GM19238 (cell line): ENCODE measurements around the gene TUBB4B.
A peak's percentile ranks its signal among the peaks of the same experiment; 100 is the strongest.

Experiments used
- DNase-seq: peaks from one replicate; pipeline ENCODE4 v3.0.0; 2011; ENCODE audit warnings: low spot score; ENCODE audit not compliant: insufficient read length

Gene TUBB4B

DNA sequence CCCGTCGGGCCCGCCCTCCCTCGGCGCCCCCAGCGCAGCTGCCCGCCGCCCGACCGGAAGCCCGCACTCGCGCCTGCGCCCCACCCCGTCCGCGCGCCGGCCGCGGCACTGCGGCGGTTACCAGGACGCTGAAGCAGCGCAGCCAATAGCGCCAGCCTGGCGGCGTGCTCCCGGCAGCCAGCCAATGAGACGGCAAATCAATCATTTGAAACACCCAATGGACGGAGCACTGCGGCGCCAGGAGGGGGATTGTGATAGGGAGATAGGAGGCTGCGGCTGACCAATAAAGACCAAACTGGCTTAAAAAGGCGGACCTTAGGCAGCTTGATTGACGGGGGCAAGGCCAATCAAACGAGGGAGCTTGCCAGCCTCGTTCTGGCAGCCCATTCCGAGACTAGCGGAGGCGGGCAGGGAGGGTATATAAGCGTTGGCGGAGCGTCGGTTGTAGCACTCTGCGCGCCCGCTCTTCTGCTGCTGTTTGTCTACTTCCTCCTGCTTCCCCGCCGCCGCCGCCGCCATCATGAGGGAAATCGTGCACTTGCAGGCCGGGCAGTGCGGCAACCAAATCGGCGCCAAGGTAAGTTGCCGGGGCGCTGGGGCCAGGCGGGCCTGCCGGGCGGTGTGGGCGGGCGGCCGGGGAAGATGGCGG is at the start of gene TUBB4B:
Gene TUBB4B (plus strand): TSS at position 447 of the 649 bp plus-strand sequence. CDS start 74 bp downstream, at position 521.
- peak; percentile 100 for DNase-seq

DNA sequence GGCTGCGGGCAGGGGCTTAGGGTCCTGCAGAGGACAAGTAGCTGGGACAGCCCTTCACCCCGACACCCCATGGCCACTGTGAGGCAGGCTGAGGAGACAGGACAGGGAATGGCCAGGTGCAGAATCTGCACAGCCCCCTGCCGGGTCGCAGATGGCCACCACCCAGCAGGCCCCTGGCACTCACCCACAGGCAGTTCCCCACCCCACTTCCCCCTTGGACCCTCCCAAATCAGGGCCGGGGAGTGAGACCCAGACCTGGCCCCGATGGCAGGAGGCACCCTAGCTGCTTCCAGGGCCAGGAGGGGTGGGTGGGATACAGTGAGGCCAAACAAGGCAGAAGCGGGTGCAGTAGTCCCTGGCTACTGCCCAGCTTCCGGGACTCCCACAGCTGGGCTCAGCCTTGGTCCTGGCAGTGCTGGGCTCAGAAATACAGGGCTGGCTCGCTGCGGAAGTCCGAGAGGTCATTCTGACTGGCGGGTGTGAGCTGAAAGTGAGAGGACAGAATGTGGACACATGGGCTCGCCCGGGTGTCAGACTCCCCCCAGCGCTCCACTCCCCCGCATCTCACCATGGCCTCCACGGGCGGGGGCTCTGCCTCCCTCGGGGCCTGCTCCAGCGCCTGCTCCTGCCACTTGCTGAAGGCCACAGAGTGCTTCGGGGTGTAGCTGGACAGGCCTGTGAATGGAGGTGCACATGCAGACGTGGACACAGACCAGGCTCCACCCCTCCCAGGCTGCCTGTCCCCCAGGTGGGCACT is 49.2 kb upstream of the TUBB4B start:
- DNase-seq = no peak

GRCh38 chr9:137192448-137192780 is 48.7 kb upstream of the TUBB4B start:
- DNase-seq = no peak

DNA sequence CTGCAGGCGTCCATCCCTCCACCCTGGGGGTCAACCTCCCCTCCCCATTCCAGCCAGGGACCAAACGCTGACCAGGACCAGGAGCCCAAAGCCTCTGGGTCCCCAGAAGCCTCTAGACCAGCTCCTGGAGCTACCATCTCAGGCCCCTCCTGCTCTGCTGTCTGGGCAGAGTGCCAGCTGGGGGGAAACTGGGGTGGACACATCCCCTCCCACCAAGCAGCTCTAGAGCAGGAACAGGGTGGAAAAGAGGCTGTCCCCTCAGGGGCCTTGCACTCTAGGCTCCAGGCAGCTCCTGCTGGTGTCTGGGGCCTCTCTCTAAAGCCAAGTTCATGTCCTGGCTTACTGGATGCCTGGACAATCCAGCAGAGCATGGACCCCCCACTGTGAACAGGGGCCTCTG is 48.2 kb upstream of the TUBB4B start:
- DNase-seq = no peak

GRCh38 chr9:137193771-137194170 is 47.3 kb upstream of the TUBB4B start:
- DNase-seq = no peak

- no peak for DNase-seq
These were observed 46.7 kb upstream of the TUBB4B start for GRCh38 chr9:137194388-137194787.

GRCh38 chr9:137194909-137195308 is 46.2 kb upstream of the TUBB4B start:
- DNase-seq = no peak

GRCh38 chr9:137195525-137196220 is 45.4 kb upstream of the TUBB4B start:
- no peak for DNase-seq

DNA sequence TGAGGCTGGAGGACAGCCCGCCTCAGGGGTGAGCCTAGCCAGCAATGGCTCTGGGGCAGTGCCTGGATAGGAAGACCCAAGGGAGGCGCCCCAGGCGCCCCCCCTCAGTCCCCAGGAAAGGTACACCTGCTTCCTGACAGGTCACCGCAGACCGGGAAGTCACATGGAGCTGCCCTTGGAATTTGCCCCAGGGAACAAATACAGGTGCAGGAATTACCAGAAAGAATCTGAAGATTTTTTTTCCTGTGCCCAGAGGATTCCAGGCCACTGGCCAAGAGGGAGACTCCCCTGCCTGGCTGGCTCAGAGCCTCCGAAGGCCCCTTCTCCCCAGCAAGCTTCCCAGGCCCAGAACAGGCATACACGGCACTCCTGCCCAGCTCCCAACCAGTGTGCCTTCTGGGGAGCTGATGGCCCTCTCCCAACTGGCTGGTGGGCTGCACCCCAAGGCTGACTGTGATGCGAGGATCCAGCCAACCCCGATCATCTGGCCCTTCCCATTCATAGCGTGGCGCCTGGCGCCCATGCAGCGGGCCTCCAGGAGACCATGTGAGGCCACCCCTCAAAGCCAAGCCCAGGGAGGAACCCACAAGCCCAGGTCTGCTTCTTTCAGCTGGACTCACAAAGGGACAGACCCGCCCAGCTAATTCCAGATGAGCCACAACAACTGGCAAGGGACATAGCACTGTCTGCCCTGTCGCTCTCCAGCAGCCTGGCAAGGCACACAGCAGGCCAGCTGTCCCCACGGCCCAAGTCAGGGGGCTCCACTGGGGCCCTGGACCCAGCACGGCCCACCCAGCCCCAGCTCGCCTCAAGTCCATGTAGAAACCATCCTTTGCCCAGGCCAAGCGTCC is 42.8 kb upstream of the TUBB4B start:
- no peak for DNase-seq

DNA sequence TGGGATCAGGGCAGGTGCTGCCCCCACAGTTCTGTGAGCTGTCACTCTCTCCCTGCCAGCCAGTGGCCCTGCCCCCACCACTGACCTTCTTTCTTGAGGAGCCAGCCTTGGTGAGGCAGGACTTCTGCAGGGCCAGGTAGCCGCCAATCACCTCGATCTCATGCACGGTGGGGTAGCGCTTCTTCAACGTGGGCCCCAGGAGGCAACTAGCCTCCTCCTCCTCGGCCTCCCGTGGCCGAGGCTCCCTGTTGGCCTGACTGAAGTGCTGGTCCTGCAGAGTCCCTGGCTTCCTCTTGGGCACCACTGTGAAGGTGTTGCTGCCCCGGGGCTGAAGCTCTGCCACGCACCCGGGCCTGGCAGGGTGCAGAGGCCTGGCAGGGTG is 42.2 kb upstream of the TUBB4B start:
- no peak for DNase-seq

- DNase-seq = no peak
These were observed 41.5 kb upstream of the TUBB4B start for GRCh38 chr9:137199411-137200121.

GRCh38 chr9:137200311-137201204 is 40.5 kb upstream of the TUBB4B start, which contains the start of gene TPRN:
Gene TPRN (minus strand): TSS chr9:137200741. CDS start chr9:137200711, 30 bp downstream.
- DNase-seq = peak; percentile 100

GRCh38 chr9:137201205-137201868 is 39.8 kb upstream of the TUBB4B start:
- DNase-seq = no peak

DNA sequence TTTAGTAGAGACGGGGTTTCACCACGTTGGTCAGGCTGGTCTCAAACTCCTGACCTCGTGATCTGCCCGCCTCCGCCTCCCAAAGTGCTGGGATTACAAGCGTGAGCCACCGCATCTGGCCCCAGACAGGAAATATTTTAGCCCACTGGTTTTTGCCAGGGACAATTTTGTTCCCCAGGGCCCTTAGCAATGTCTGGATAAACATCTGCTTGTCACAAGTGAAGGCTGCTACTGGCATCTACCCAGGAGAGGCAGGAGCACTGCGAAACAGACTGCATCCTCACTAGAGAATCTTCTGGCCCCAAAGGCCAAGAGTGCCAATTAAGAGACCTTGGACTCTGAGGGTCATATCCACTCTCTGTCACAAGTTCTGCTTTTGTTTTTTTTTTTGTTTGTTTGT is 38.1 kb upstream of the TUBB4B start:
- no peak for DNase-seq

DNA sequence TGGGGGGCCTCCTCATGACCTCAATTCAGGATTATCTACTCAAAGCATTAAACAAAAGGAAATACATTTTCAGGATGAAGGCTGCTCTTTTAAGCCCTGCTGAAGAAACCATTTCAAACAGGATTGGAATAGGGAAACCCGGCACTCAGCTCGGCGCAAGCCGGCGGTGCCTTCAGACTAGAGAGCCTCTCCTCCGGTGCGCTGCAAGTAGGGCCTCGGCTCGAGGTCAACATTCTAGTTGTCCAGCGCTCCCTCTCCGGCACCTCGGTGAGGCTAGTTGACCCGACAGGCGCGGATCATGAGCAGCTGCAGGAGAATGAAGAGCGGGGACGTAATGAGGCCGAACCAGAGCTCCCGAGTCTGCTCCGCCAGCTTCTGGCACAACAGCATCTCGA is 36.4 kb upstream of the TUBB4B start:
- DNase-seq = no peak

DNA sequence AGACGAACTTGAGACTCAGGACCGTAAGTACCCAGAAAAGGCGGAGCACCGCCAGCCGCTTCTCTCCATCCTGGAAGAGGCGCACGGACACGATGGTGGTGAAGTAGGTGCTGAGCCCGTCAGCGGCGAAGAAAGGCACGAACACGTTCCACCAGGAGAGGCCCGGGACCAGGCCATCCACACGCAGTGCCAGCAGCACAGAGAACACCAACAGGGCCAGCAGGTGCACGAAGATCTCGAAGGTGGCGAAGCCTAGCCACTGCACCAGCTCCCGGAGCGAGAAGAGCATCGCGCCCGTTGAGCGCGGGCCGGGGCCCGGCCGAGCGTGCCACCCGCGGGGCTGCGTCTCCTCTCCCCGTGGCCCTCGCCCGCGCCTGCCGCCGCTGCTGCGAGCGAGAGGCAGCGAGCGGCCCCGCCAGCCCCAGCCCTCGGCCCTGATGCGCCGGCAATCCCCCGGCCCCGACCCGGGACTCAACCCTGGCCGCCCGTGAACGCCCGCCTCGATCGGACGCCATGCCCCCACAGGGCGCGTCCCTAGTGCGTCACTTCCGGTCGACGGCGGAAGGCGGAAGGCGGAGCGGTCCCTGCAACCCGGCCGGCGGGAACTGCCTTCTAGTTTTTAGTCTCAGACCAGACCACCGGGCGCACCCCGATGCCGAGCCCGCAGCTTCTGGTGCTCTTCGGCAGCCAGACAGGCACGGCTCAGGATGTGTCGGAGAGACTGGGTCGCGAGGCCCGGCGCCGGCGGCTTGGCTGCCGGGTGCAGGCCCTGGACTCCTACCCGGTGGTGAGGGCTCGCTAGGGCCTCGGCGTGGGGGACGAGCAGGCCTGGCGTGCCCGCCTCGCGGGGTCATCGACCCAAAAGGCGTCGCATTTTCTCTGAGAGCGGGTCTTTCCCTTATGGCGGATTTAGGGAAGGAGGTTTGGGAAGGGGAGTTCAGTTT is 35.7 kb upstream of the TUBB4B start, which contains the start of the genes NDOR1 and TMEM203:
Gene NDOR1 (plus strand): TSS at position 575 of the 944 bp plus-strand sequence. CDS start 78 bp downstream, at position 653.
Gene TMEM203 (minus strand): TSS at position 523 of the 944 bp plus-strand sequence. CDS start 234 bp downstream, at position 289.
- peak; percentile 99 for DNase-seq

DNA sequence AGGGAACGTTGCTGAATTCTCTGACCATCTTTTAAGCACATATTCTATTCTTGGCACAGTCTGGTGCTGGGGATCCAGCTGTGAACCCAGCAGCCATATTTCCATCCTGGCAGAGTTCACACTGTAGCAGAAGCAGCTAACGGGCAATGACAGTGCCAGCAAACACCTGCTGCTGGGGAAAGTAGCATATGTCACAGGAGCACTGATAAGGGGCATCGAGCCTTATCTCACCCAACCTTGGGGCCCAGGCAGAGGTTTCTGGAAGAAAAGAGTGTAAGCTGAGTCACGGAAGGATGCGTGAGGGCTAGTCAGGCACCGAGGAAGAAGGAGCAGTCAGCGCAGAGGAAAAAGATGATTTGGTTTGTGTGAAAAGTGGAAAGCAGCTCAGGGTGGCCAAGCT is 34.5 kb upstream of the TUBB4B start:
- no peak for DNase-seq

GRCh38 chr9:137211532-137211931 is 29.6 kb upstream of the TUBB4B start:
- DNase-seq = no peak
